CD4-positive, alpha-beta T cell treated with Interleukin-15 for 4 hours (primary cell): Measurements from ENCODE around the gene FLT1.

Experiments used
- DNase-seq: peaks from one replicate; pipeline ENCODE4 v3.0.0-alpha.2; 2020; ENCODE audit warnings: low spot score

Gene FLT1

DNA sequence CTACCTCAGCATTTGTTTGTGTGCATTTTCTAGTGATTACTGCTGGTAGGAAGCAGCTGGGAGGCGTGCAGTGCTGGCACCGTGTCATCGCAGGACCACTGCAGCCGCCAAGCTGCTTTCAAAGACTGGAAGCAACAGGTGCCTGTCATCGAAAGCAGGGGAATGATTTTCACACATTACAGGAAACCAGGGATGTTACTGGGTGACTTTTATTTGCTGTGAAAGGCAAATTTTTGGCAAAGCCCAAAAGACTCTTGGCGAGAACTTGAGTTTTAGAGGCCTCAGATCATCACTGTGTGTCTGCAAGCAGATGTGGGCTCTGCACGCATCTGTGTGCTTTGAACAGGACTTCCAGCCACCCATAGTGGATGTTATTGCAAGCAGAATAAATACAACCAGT lies 176.4 kb downstream of the FLT1 start:
- DNase-seq, result no peak

DNA sequence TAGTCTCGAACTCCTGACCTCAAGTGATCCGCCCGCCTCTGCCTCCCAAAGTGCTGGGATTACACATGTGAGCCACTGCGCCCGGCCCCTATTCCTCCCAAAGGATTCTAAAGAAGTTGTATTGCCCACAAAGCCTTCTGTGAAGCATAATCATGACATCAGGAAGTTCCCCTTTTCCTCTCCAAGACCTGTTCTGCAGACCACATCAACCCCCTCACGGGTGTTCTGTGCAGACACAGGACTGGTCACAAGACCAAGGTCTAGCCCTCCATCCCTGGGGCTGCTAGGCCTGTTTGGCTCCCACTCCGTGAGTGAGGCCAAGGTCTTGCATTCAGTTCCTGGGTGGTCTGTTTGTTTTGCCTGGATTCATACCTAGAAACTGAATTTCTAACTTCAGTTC lies 178.1 kb downstream of the FLT1 start:
- DNase-seq, result no peak

DNA sequence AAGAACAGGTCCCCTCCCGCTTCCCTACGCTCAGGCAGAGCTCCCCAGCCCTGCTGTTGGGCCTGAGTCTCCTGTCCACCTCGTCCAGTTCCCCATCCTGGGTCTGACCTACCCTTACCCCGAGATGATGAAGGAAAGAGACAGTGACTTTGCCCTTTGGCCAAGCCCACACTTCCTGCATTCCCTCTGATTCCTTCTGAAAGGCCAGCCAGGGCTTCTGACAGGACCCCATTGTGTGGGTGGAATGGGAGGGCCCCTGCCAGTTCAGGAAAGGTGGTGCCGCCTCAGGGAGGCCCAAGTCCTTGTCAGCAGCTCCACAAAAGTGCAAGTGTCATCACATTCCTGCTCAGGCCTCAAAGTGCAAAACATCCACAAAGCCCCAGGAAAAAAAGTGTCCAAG lies 178.8 kb downstream of the FLT1 start:
- no peak for DNase-seq

DNA sequence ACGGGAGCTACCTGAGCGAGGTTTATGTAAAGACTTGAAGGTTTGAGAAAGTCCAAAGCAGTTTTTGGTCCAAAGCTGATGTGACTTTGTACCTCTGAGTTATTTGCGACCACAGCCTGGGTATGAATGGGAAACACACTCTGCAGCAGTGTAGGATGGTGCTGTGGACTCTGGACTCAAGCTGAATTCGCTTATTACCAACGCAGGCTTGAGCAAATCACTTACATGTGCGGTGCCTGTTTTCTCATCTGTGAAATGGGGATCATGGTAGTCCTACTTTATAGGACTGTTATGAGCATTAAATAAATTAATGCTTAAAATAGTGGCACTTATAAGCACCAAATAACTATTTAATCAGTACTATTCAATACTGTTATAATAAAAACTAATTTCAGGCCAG lies 180.0 kb downstream of the FLT1 start:
- no peak for DNase-seq

DNA sequence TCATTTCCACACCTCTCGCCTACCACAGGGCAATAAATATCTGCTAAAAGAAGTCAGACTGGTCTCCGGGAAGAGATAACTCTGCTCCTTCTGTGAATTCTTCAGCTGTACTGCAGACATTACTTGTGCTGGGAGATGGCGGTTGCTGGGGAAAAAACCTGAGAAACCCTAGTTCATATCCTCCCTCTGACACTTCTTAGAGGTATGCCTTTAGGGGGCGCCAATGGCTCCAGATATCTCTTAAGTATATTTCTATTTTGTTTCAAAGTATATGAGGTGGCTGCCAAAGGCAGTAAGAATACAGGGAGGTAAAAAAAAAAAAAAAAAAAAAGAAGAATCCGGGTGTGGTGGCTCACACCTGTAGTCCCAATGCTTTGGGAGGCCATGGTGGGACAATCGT lies 181.3 kb downstream of the FLT1 start:
- DNase-seq, result no peak

DNA sequence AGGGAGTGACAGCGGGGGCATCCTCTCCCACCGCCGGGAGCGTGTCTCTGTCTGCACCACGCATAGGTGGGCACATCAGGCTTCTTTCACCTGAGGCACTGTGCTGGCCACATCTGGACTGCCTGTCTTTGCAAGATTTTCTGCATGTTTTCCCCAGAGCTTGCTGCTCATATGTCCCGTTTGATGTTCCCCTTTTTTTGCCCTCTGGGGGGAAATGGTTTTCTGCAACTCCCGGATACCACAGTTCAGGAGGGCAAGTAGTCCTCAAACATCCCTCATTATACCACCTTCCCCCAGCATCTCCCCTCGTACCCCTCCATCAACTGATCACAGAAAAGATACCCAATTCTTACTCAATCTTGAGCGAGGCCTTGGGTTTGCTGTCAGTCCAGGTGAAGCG lies 188.6 kb downstream of the FLT1 start:
- DNase-seq, result no peak

DNA sequence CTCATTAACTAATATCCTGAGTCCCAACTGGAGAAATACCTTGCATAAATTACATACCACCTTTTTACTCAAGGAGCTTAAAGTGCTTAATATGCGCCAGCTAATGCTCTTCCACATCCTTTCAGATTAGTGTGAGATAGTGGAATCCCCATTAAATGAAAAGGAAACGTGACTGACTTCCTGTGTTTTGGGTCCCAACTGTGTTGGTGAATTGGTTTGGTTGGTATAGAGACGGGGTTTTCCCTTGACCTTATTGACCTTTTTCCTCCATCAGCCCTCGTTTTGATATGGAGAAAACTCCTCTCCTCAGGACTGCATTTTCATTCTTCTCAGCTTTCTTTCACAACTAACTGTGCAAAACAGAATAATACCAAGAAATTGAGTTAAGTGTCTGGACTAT lies 193.1 kb downstream of the FLT1 start:
- DNase-seq, result no peak

DNA sequence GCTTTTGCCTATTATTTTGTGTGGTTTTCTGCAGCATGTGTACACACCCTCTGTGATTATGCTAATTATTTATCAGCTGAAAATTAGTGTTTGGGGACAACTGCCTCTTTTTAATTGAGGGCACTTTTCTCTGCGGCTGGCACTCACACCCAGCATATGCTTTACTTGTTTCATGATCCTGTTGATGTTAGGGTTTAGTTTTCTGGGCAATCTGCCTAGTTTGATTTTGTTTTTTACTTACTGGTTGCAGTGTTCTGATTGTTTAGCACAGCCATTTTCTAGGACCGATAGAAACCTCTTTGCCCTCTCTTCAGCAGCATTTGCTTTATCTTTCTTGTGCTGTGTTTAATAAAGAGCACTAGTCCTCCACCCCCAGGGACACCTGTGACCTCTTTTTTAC lies 195.0 kb downstream of the FLT1 start:
- no peak for DNase-seq

DNA sequence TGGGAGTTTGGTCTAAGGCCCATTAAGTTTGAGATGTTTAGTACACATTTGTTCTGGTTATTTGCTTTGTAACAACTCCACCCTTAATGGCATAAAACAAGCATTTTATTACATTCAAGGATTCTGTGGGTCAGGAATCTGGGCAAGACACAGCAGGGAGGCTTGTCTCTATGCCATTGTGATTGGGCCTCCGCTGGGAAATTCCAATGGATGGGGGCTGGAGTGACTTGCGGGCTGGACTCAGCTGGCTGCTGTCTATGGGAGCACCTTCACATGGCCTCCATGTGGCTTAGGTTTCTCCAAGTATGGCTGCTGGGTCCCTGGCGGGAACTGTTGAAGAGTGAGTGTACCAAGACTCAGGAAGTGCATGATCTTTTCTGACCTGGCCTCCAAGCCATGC lies 197.6 kb downstream of the FLT1 start:
- no peak for DNase-seq

DNA sequence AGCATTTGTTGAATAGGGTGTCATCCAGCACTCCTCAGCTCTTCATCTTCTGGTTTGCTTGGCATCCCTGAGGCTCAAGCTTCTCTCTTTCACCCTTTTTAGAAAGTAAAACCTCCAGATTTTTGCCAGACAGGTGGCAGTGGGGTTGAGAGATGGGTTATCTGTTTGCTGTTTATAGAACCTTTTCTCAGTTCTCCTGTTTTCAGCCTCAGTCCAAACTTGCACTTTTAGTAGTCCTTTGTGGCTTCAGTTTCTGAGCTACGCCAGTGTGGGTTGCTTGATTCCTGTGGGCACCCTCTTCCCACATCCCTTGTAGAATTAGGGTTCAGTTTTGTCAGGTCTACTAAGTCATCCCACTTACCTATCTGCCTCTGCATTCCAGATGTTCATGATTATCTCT lies 208.7 kb downstream of the FLT1 start:
- DNase-seq, result no peak

DNA sequence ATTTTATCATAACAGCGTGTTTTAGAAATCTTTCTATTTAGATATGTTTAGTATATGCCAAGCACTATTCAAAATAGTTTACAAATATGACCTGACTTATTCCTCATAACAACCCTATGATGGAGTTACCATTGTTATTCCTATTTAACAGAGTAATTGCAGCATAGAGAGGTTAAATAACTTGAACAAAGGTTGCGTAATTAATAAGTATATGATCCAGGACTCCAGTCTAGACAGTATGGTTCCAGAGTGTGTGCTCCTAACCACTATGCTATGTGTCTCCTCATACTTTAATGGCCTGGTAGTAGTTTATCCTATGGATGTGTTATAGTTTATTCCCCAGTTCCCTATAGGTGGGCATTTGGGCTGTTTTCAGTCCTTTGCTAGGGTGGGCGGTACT lies 211.3 kb downstream of the FLT1 start:
- no peak for DNase-seq

DNA sequence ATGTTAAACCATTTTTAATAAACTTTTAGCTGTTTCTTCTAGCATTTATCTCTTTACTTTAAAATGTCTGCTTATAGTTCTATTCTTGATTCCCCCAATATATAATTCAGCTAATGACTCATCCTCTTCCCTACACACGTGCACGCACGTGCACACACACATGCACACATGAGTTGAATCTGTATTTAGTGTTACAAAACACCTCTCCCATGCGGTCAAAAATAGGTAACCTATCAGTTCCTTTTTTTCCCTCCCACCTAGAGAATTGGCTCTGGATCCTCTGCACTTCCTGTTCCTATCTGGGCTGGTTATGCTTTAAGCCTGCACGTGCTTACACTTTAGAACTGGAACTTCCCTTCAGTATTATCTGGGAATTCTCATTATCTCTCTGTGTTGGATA lies 212.5 kb downstream of the FLT1 start:
- no peak for DNase-seq

DNA sequence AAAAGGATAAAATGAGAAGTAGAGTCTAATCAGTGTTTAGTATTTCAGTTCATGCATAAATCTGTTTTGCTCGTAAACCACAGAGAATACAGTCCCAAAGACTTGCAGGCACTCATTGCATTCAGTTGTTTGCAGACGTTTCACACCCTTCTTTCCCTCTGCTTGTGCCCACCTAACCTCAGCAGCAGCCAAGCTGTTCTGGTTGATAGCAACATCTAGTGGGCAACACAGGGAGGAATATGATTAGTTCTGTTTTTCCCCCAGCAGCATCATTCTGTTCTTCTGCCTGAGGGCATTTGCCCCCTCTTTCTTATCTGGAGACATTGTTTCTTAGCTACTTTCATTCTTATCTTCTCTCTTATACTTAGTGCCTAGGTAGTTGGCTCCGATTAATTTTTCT lies 221.0 kb downstream of the FLT1 start:
- DNase-seq, result no peak

DNA sequence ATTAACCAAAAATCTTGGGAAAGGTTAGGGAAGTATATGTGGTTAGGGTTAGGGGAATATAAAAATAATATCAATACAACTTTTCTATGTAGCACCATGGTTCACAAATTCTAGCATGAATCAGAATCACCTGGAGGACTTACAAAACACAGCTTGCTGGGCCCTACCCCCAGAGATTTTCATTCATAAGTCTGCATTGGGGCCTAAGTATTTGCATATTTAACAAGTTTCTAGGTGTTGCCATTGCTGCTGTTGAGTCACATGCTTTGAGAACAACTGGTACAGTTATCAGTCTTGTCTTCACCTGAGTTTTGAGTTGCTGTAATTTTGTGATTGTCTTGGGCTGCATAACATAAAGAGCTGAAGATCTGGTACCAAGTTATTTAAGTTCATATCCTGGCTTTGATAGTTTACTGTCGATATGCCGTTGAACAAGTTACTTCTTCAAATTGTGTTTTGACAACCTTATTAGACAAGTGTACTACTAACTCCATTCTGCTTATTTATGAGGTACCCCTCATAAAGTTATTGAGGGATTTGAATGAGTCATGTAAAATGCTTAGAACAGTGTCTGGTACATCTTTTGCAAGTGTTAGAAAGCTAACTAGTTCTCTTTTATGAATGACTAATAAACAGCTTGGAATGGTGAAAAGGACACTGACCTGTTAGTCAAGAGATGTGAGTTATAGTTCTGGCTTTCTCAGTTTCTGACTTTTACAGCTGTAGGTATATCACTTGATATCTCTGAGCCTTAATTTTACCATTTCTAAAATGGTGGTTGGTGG lies 223.7 kb downstream of the FLT1 start:
- no peak for DNase-seq

DNA sequence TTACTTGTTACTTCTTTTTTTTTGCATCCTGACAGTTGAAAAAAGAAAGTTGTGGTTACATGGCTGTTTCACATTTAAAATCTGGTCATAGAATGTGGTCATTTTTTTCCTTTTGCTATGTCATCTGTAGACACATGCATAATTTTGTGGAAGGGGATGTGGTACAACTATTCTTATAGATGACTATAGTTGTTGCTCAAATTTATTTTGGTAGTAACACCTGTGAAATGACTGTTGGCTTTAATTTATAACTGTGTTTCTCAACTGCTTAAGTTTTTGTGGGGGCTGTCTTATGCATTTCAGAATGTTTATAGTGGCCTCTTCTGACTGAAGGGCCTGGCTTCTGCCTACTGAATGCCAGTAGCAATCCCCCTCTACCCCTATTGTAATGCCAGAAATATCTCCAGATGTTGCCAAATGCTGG lies 226.1 kb downstream of the FLT1 start:
- DNase-seq, result no peak

DNA sequence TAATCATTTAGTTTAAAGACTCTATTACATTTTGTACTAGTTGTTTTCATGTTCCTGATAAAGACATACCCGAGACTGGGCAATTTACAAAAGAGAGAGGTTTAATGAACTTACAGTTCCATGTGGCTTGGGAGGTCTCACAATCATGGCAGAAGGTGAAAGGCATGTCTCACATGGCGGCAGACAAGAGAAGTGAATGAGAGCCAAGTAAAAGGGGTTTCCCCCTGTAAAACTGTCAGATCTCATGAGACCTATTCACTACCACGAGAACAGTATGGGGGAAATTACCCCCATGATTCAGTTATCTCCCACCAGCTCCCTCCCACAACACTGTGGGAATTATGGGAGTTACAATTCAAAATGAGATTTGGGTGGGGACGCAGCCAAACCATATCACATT lies 227.4 kb downstream of the FLT1 start:
- no peak for DNase-seq

DNA sequence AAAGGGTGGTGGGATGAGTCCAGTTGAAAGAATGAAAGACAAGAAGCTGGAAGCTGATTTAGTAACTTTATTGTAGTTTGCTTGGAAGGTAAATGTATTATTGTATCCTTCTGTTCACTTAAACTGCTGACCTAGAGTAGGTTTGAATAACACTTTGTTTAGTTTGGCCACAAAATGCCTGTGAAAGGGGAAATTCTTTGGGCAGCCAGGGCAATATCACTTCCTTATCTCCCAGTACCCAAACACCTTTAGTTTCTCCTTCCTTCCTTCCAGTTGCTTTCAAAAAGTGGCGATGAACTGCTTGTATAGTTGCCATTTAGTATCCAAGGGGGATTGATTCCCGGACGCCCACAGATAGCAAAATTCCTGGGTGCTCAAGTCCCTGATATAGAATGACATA lies 236.5 kb downstream of the FLT1 start:
- no peak for DNase-seq

DNA sequence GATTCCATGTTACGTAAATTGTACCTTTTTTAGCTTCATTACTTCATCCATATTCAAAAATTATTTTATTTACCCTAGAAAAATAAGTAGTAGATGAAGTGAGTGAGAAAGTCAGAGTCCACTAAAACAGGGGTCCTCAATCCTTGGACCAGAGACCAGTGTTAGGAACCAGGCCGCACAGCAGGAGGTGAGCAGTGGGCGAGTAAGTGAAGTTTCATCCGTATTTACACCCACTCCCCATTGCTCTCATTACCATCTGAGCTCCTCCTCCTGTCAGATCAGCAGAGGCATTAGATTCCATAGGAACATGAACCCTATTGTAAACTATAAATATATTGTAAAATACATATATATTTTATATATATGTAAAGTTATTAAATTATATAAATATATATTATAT lies 237.6 kb downstream of the FLT1 start:
- no peak for DNase-seq

DNA sequence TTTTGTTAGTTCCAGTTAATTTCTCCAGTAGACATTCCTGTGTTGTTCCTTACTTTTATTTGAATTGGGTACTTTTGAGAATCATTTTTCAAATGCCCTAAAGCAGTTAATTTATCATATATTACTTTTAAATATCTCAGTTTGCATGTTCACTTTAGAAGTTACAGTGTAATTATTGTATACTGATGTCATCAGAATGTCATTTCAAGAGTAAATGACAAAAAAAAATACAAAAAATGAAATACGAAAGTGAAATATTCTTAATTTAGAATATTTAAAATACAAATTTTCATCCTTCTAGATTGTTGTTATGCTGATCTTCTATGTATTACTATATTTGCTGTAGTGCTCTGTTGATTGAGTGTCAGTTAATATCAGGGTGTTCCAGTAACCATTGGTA lies 242.4 kb downstream of the FLT1 start:
- DNase-seq, result no peak

DNA sequence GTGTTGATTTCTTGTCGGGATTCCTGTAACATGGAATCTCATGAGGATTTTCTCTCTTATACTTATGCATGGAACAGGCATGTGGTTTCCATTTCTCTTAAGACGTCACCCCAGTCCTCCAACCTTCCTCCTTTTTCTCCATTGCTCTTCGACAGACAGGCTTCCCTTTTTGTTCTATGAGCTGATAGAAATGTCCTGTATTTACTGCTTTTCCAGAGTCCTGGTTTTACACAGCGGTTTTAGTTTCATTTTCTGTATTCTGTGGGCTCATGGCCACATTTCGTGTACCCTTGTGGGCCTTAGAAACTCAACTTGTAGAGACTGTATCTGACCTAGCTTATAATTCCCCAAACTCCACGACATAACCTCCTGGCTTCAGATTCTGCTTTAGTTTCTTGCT lies 243.5 kb downstream of the FLT1 start:
- no peak for DNase-seq

DNA sequence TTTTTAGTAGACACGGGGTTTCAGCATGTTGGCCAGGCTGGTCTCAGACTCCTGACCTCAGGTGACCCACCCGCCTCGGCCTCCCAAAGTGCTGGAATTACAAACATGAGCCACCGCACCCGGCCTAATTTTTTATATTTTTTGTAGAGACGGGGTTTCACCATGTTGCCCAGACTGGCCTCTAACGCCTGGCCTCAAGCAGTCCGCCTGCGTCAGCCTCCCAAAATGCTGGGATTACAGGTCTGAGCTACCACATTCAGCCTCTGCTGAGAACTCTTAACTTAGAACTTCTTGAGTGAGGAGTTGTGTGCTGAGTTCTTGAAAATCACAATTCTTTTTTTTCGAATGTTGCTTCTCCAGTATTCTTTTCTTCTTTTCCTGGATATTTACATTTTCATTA lies 244.4 kb downstream of the FLT1 start:
- DNase-seq, result no peak
